HL-60 (cell line): ENCODE data around the gene ATXN7L3.

Experiments used
- DNase-seq, 2 experiments: peaks; one replicate each; pipeline ENCODE4 v3.0.0-alpha.2; 2010 to 2020; ENCODE audit warnings: low read depth in 1 of 2, low spot score in 1 of 2
- H3K27ac ChIP-seq: fragments of 250-450 bp; sonication (Bioruptor Pico); replicated peaks from 2 replicates; pipeline ENCODE4 v1.5.1; 2020; ENCODE audit warnings: mild to moderate bottlenecking, moderate library complexity
- H3K27me3 ChIP-seq: fragments of 250-450 bp; sonication (Bioruptor Pico); 2 replicates; pipeline ENCODE4 v1.5.1; 2021; ENCODE audit warnings: mild to moderate bottlenecking, moderate library complexity; ENCODE audit not compliant: insufficient read depth, poor library complexity, severe bottlenecking
- H3K4me3 ChIP-seq: replicated peaks from 2 replicates; pipeline ENCODE4 v1.5.1; 2011; ENCODE audit warnings: mild to moderate bottlenecking, control low read depth, low read length; ENCODE audit not compliant: insufficient read depth
- GABPA ChIP-seq: IDR thresholded peaks from 2 replicates; pipeline ENCODE4 v1.6.1; 2012; ENCODE audit warnings: low read depth
- POLR2AphosphoS5 ChIP-seq: IDR thresholded peaks from 2 replicates; pipeline ENCODE4 v1.6.1; 2012; ENCODE audit warnings: low read depth
- SPI1 ChIP-seq: IDR thresholded peaks from 2 replicates; pipeline ENCODE4 v1.6.1; 2012; ENCODE audit warnings: low read depth, mild to moderate bottlenecking, borderline replicate concordance
- TF ChIP-seq, protein P1 (sequence below): IDR thresholded peaks from one replicate; pipeline ENCODE4 v1.5.1; 2011; ENCODE audit warnings: low read length, control low read depth, inconsistent platforms; ENCODE audit not compliant: insufficient read depth
- TF ChIP-seq, protein P2 (sequence below): IDR thresholded peaks from 2 replicates; pipeline ENCODE4 v1.6.1; 2012; ENCODE audit warnings: low read depth; ENCODE audit not compliant: insufficient replicate concordance

Gene ATXN7L3

DNA sequence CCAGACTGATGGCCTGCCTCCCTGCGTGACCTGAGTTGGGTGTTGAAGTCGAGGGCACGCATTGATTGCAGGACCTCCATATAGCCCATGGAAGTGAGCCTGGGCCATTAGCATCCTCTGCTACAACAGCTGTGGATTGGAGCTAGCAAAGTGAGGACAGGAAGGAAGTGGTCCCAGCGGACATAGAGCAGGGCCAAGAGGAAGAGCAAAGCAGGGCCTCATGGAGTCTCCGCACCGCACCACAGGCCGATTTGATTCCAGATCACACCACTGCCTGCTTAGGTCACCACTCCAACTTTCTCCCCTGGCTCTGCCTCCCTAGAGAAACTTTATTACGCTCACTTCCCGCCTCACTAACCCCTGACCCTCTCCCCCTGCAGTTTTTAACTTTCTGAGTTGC lies 30.5 kb upstream of the ATXN7L3 start:
- DNase-seq, result no peak
- no peaks in the 10 kb centered on the region for H3K27me3 ChIP-seq
- no peak overlapping the region for H3K27ac ChIP-seq
- TF ChIP-seq SPI1 (no peak), POLR2AphosphoS5 (no peak), GABPA (no peak)
- TF ChIP-seq, protein P1, sequence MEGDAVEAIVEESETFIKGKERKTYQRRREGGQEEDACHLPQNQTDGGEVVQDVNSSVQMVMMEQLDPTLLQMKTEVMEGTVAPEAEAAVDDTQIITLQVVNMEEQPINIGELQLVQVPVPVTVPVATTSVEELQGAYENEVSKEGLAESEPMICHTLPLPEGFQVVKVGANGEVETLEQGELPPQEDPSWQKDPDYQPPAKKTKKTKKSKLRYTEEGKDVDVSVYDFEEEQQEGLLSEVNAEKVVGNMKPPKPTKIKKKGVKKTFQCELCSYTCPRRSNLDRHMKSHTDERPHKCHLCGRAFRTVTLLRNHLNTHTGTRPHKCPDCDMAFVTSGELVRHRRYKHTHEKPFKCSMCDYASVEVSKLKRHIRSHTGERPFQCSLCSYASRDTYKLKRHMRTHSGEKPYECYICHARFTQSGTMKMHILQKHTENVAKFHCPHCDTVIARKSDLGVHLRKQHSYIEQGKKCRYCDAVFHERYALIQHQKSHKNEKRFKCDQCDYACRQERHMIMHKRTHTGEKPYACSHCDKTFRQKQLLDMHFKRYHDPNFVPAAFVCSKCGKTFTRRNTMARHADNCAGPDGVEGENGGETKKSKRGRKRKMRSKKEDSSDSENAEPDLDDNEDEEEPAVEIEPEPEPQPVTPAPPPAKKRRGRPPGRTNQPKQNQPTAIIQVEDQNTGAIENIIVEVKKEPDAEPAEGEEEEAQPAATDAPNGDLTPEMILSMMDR, result no peak
- TF ChIP-seq, protein P2, sequence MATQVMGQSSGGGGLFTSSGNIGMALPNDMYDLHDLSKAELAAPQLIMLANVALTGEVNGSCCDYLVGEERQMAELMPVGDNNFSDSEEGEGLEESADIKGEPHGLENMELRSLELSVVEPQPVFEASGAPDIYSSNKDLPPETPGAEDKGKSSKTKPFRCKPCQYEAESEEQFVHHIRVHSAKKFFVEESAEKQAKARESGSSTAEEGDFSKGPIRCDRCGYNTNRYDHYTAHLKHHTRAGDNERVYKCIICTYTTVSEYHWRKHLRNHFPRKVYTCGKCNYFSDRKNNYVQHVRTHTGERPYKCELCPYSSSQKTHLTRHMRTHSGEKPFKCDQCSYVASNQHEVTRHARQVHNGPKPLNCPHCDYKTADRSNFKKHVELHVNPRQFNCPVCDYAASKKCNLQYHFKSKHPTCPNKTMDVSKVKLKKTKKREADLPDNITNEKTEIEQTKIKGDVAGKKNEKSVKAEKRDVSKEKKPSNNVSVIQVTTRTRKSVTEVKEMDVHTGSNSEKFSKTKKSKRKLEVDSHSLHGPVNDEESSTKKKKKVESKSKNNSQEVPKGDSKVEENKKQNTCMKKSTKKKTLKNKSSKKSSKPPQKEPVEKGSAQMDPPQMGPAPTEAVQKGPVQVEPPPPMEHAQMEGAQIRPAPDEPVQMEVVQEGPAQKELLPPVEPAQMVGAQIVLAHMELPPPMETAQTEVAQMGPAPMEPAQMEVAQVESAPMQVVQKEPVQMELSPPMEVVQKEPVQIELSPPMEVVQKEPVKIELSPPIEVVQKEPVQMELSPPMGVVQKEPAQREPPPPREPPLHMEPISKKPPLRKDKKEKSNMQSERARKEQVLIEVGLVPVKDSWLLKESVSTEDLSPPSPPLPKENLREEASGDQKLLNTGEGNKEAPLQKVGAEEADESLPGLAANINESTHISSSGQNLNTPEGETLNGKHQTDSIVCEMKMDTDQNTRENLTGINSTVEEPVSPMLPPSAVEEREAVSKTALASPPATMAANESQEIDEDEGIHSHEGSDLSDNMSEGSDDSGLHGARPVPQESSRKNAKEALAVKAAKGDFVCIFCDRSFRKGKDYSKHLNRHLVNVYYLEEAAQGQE, result no peak
- H3K4me3 ChIP-seq, result no peak overlapping the region

DNA sequence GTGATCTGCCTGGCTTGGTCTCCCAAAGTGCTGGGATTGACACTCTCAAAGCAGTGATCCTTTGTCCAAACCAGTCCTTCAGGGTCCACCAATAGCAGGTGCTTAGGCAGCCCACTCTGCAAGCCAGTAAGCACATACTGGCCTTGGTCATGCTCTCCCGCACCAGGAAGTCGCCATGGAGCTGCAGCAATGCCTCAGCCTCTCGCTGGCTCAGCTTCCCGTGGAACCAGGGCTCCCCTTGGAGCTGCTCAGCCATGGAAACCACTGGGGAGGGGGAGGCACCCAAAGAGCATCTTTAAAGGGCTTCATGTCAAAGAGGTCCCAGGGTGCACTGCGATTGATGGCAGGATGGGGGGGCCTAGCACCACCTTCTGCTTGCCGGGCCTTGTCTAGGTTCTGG lies 29.4 kb upstream of the ATXN7L3 start:
- Histone ChIP-seq H3K4me3 (no peak overlapping the region), H3K27ac (no peak overlapping the region), H3K27me3 (no peaks in the 10 kb centered on the region)
- DNase-seq, result no peak
- TF ChIP-seq GABPA, result no peak
- TF ChIP-seq, protein P1, result no peak
- TF ChIP-seq, protein P2, result no peak
- TF ChIP-seq POLR2AphosphoS5, result no peak
- TF ChIP-seq SPI1, result no peak

DNA sequence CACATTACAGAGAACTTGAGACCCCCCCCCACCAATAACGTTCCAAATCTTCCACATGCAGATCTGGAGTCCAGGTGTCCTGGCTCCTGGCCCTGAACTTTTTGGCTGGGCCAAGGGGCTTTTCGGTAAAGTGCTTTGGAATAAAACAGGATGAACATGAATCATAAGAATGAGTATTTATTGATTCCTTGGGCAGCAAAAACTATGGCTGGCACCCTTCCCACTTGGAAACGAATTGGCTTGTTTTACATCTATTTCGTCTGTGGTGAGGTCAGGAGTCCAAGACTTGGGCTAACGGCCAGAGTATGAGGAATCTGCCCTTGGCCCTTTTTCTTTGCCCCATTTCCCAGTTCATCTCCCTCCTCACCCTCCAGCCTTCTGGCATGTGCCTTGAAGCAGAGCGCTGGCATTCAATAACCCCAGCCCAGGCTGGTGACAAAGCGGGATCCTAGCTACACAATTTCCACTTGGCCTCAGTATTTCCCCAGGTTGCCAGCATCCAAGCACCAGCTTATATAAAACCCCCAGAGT lies 23.9 kb upstream of the ATXN7L3 start:
- no peak for DNase-seq
- H3K27ac ChIP-seq, result no peak overlapping the region
- no peaks in the 10 kb centered on the region for H3K27me3 ChIP-seq
- TF ChIP-seq, protein P2, result no peak
- TF ChIP-seq SPI1, result no peak
- TF ChIP-seq POLR2AphosphoS5, result no peak
- TF ChIP-seq, protein P1, result no peak
- TF ChIP-seq GABPA, result no peak
- H3K4me3 ChIP-seq, result no peak overlapping the region
